ENCODE measurements around the gene PPP1CC.

The PPP1CC gene

GRCh38 chr12:110742718-110743570 lies at the start of gene PPP1CC:
PPP1CC (minus strand) TSS chr12:110742891; CDS start chr12:110742707, 184 bp downstream.
- DNase-seq (ENCODE audit: low read depth) = peak; percentile 79
- H3K4me3 ChIP-seq (ENCODE audit: low read depth, low read length) = peak within 1 kb of the TSS; percentile 69
- in situ Hi-C loops (cut with HindIII; ENCODE audit: low sequenced_read_pairs) = no loop called here
- TF ChIP-seq CTCF (IDR thresholded peaks at IDR 0.05; ENCODE audit: low read depth, low read length, missing control alignments) = no peak

- no peak for DNase-seq (ENCODE audit: low read depth)
- no peak for TF ChIP-seq CTCF (IDR thresholded peaks at IDR 0.05; ENCODE audit: low read depth, low read length, missing control alignments)
- no peak overlapping the region for H3K4me3 ChIP-seq (ENCODE audit: low read depth, low read length)
- in situ Hi-C loops (cut with HindIII; ENCODE audit: low sequenced_read_pairs) = no loop called here
These were observed 48.9 kb upstream of the PPP1CC start for GRCh38 chr12:110791589-110791988.

- in situ Hi-C loops (cut with HindIII; ENCODE audit: low sequenced_read_pairs) = no loop called here
- no peak overlapping the region for H3K4me3 ChIP-seq (ENCODE audit: low read depth, low read length)
- TF ChIP-seq CTCF (IDR thresholded peaks at IDR 0.05; ENCODE audit: low read depth, low read length, missing control alignments) = no peak
- no peak for DNase-seq (ENCODE audit: low read depth)
These were observed 47.6 kb upstream of the PPP1CC start for GRCh38 chr12:110790301-110790700.

GRCh38 chr12:110786012-110786411 lies 43.3 kb upstream of the PPP1CC start:
- in situ Hi-C loops (cut with HindIII; ENCODE audit: low sequenced_read_pairs) = no loop called here
- no peak overlapping the region for H3K4me3 ChIP-seq (ENCODE audit: low read depth, low read length)
- no peak for TF ChIP-seq CTCF (IDR thresholded peaks at IDR 0.05; ENCODE audit: low read depth, low read length, missing control alignments)
- no peak for DNase-seq (ENCODE audit: low read depth)

- DNase-seq (ENCODE audit: low read depth) = no peak
- in situ Hi-C loops (cut with HindIII; ENCODE audit: low sequenced_read_pairs) = no loop called here
- H3K4me3 ChIP-seq (ENCODE audit: low read depth, low read length) = no peak overlapping the region
- TF ChIP-seq CTCF (IDR thresholded peaks at IDR 0.05; ENCODE audit: low read depth, low read length, missing control alignments) = no peak
These were observed 42.5 kb upstream of the PPP1CC start for GRCh38 chr12:110785240-110785639.

- in situ Hi-C loops (cut with HindIII; ENCODE audit: low sequenced_read_pairs) = no loop called here
- no peak for DNase-seq (ENCODE audit: low read depth)
- no peak for TF ChIP-seq CTCF (IDR thresholded peaks at IDR 0.05; ENCODE audit: low read depth, low read length, missing control alignments)
- no peak overlapping the region for H3K4me3 ChIP-seq (ENCODE audit: low read depth, low read length)
These were observed 40.2 kb upstream of the PPP1CC start for GRCh38 chr12:110782922-110783321.

All from astrocyte of the cerebellum (primary cell).